ENCODE results near the gene SUN3.
"Not testable (repeated sequence)": the region's sequence is repeated elsewhere in the genome, so short reads cannot be mapped to it uniquely, and the experiment has no call there.

SUN3 gene

DNA sequence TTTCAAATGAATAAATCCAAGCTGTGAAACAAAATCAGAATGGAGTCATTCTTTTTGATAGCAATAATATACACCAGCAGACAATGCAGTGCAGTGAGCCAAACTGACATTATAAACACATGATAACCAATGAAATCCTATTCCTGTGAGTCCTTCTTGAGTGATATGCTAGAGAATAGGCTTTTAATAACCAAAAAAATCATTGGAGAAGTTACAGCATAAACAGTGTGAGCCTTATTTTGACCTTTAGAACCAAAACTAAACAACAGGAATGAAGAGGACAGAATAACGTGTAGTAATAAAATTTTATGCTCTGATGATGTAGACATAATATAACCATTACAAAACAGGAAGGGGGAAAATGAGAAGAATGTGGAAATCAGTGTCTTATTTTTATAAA lies 58.1 kb downstream of the SUN3 start:
- DNase-seq, result no peak

- peak; percentile 48 for DNase-seq
Observed at GRCh38 chr7:47968847-47969774, 59.8 kb downstream of the SUN3 start.

- no peak for DNase-seq
Observed at GRCh38 chr7:47967708-47968107, 61.2 kb downstream of the SUN3 start.

DNA sequence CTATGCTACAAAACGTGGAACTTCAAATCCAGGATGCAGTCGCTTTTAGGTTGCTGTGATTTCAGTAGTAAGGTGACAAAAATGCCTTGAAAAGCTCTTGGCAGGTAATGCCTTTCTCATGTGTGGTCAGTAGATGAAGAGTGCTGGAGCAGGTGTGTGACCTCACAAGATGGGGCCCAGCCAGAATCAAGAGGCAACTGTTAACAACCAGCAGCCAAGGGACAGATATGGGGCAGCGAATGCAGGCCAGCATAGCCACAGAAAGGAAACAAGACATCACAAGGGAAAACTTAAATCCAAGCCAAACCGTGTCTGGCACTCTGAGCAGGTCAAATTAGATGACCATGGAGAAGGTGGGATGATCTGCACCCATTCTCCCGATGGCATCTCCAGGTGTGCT lies 61.8 kb downstream of the SUN3 start:
- DNase-seq, result no peak

DNA sequence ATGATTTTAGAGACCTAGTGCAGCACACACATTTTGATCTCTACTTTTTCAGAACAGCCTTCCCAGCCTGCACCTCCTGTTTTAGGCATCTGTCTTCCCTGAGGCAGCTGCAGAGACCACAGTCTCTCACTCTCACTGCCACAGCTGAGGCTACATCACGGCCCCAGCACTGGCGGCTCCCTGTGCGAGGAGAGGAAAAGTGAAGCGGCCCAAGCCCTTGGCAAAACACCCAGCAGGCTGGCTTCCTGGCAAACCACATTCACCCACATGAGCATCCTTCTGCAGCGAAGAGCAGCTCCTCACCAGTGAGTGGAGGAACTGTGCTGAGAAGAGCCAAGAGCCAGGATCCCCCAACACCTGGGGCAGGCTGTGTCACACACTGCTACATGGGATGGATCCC lies 63.5 kb downstream of the SUN3 start:
- DNase-seq, result no peak

GRCh38 chr7:47962262-47962661 lies 66.6 kb downstream of the SUN3 start:
- no peak for DNase-seq

DNA sequence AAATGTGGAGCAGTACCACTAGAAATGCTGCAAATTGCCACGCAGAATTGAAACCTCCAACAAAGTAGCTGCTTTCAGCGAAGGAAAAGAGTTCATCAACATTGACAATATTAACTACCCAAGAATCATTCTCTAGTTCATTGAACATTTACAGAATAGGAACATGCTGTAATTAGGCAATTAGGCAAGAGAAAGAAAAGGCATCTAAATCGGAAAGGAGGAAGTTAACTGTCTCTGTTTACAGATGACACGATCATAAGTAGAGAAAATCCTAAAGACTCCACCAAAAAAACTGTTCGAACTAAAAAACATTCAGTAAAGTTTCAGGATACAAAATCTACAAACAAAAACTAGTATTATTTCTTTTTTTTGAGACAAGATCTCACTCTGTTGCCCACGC lies 71.8 kb downstream of the SUN3 start:
- no peak for DNase-seq

- no peak for DNase-seq
Observed at GRCh38 chr7:47956220-47956619, 72.7 kb downstream of the SUN3 start.

GRCh38 chr7:47954231-47954911 lies 74.5 kb downstream of the SUN3 start:
- DNase-seq, result no peak

DNA sequence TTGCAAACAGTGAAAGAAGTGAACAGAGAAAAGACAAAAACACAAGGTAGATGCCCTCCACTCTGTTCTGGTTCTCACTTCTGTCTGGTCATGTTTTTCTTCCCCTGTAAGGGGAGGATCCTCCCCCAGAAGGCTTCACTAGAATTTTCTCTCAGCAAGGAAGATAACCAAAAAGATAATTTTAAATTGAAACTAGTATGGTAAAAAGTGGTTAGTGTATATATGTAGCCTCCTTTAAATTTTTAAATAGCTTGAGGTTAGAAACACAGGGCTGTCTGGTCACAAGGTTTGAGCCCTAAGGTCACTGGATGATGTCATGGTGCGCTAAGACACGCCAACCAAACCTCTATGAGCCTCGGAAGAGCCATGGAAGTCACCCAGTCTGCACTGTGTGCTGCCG lies 75.1 kb downstream of the SUN3 start:
- no peak for DNase-seq

DNA sequence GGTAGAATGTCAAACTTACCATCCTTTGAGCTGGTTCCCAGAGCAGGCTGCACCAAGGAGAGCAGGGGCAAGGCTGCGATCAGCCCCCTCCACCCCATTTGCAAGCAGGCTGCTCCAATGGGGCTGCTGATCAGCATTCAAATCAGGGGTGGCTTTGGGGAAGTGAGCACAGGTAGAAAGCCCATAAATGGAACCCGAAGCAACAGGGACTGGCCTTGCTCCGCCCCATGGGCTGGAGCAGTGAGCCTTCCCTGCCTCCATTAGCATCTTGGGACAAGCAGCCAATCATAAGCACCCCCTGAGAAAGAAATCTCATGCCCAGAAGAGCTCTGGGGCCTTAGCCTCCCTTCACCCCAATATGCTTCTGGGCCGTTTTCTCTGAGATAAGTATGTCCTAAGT lies 76.7 kb downstream of the SUN3 start:
- DNase-seq, result no peak

GRCh38 chr7:47951374-47951773 lies 77.5 kb downstream of the SUN3 start:
- DNase-seq, result no peak

DNA sequence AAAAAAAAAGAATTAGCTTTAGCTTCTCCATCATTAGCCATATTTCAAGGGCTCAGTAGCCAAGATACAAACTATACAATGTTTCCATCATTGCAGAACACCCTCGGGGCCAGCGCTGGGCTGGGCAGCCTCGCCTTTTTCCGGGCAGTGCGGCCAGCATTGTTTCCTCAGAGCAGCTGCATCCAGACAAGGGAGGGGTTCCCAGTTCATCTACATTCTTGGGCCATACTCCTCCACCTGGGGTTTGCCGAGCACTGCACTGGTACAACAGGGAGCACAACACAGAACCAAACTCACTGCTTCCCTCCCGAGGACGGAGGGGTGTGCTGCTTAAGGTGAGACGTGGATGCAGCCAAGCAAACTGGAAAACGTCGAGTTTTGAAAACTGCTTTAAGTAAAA lies 78.2 kb downstream of the SUN3 start:
- DNase-seq, result no peak

DNA sequence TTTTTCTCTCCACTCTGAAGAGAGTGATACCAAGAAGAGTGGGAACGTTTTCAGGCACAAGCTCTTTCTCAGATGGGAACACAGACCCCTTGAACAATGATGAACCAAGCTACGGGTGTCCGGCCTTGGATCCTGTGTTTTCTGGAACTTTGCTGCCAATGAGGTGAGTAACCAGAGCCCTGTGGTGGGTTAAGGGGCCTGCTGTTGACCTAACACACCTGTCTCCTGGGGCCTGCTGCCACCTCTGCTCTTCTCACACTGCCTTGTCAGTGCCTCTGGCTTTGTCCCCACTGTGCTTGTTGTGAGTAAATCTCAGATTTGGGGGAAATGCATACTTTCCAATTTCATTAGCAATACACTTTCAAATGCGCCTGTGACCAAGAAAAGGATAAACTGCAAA lies 79.2 kb downstream of the SUN3 start:
- no peak for DNase-seq

DNA sequence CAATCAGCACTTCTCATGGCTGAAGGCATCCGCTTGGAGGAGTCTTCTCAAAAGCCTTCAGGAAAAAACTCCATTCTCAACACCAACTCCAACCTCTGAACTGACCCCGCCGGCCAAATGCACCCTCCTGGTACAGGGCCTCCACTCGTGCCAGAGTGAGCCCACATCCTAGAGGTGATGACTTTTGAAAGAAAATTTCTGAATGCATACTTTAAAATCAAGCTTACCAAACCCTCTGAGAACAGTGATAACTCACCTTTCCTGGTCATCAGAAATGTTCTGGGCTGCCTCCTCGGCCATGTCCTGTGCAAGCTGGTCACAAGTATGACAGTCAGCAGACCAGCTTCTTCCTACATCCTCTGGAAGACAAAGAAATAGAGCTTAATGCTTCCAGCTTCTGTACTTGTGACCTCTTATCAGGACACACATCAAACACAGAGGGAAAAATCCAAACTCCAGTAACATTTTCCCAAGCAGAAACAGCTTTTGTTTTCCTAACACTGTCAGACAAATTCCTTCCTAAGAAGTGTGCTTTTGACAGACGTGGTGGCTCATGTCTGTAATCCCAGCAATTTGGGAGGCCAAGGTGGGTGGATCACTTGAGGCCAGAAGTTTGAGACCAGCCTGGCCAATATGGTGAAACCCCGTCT lies 80.6 kb downstream of the SUN3 start, which contains the start of gene PKD1L1:
TSS of gene PKD1L1 (minus strand) at position 326 of the 650 bp plus-strand sequence. CDS start at position 300, 26 bp downstream.
- no peak for DNase-seq

DNA sequence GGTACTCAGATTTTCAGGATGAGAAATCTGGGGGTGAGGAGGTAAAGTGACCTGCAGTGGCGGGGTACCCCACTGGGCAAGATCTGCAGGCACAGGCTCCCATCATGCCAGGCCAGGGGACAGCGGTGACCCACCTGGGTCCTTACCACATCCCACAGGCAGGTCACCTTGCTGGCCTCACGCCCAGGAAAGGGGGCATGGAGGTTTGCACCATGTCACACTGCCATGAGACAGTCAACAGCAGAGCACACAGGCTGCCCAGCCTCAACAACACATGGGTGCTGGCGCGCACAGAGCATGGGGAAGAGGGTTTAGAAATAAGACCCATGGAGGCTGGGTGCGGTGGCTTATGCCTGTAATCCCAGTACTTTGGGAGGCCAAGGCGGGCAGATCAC lies 81.6 kb downstream of the SUN3 start:
- no peak for DNase-seq

DNA sequence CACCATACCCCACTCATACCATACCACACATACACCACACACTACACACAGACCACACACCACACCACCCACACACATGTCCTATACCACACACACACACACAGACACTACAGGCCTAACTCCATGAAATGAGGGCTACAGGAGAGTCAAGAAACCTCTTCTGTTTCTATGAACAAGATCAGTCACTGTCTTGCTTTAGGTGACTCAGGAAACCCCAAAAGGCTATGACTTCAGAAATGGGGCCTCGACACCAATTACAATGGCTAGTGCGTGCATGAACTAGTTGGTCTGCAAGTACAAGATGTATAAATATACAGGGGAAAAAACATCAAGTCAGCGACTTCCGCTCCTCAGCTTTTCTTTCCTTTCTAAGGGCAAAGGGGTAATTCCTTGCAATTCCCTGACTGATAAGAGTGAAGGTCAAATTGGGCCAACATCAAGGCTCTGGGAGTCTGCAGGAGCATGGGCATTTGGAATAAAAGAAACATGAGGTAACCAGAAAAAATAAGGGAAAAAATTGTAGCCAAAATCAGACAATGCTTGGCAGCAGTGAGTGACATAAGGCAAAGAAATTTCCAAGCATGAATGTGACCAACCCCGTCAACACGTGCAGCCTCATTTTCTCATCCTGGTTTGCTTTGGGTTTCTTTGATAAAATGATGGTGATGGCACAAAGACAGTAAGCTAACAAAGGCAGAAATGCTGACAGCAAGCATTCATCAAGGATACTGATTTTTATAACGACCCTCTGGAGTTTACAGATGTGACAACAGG lies 82.1 kb downstream of the SUN3 start:
- DNase-seq, result no peak

GRCh38 chr7:47945261-47946015 lies 83.5 kb downstream of the SUN3 start:
- DNase-seq, result peak; percentile 11

GRCh38 chr7:47944536-47945260 lies 84.2 kb downstream of the SUN3 start:
- DNase-seq, result no peak

- no peak for DNase-seq
Observed at GRCh38 chr7:47943676-47944474, 85.0 kb downstream of the SUN3 start.

GRCh38 chr7:47942651-47943050 lies 86.3 kb downstream of the SUN3 start:
- DNase-seq, result not testable (repeated sequence)
